Ishikawa (cell line): ENCODE data around the gene MOV10.

Experiments
- CEBPB ChIP-seq: IDR thresholded peaks from 2 replicates; pipeline ENCODE4 v1.6.1; 2012
- CREB1 ChIP-seq: IDR thresholded peaks from 2 replicates; pipeline ENCODE4 v1.6.1; 2012; ENCODE audit warnings: low read depth
- EGR1 ChIP-seq: IDR thresholded peaks from 2 replicates; pipeline ENCODE4 v1.6.1; 2012
- EP300 ChIP-seq: IDR thresholded peaks from 2 replicates; pipeline ENCODE4 v1.6.1; 2012; ENCODE audit warnings: borderline replicate concordance
- FOXM1 ChIP-seq: IDR thresholded peaks from 2 replicates; pipeline ENCODE4 v1.6.1; 2012; ENCODE audit warnings: low read depth, borderline replicate concordance
- MAX ChIP-seq: IDR thresholded peaks from 2 replicates; pipeline ENCODE4 v1.6.1; 2012
- NFIC ChIP-seq: IDR thresholded peaks from 2 replicates; pipeline ENCODE4 v1.6.1; 2012
- RAD21 ChIP-seq: IDR thresholded peaks from 2 replicates; pipeline ENCODE4 v1.6.1; 2012; ENCODE audit warnings: low read depth
- REST ChIP-seq: IDR thresholded peaks from 2 replicates; pipeline ENCODE4 v1.6.1; 2012; ENCODE audit warnings: low read depth, mild to moderate bottlenecking
- TAF1 ChIP-seq: IDR thresholded peaks from 2 replicates; pipeline ENCODE4 v1.6.1; 2012; ENCODE audit warnings: low read depth, mild to moderate bottlenecking
- TCF12 ChIP-seq: IDR thresholded peaks from 2 replicates; pipeline ENCODE4 v1.6.1; 2012; ENCODE audit warnings: low read depth
- TEAD4 ChIP-seq: IDR thresholded peaks from 2 replicates; pipeline ENCODE4 v1.6.1; 2012
- USF1 ChIP-seq: IDR thresholded peaks from 2 replicates; pipeline ENCODE4 v1.6.1; 2012
- YY1 ChIP-seq: IDR thresholded peaks from 2 replicates; pipeline ENCODE4 v1.6.1; 2012; ENCODE audit warnings: low read depth
- ZBTB7A ChIP-seq: IDR thresholded peaks from 2 replicates; pipeline ENCODE4 v1.6.1; 2012; ENCODE audit warnings: low read depth

Gene MOV10

GRCh38 chr1:112721966-112722524 lies 47.6 kb downstream of the MOV10 start:
- TF ChIP-seq YY1: no peak
- TF ChIP-seq CREB1: no peak
- TF ChIP-seq EGR1: no peak
- TF ChIP-seq CEBPB: no peak

- TF ChIP-seq CEBPB (no peak), REST (no peak), TEAD4 (no peak), EGR1 (no peak), EP300 (no peak), MAX (no peak), FOXM1 (no peak), USF1 (no peak), RAD21 (no peak), ZBTB7A (no peak), YY1 (no peak), TAF1 (no peak), NFIC (no peak), CREB1 (no peak), TCF12 (no peak)
These were observed 48.4 kb downstream of the MOV10 start for GRCh38 chr1:112722601-112723510.

GRCh38 chr1:112723511-112723839 lies 49.0 kb downstream of the MOV10 start:
- TF ChIP-seq TCF12: no peak
- TF ChIP-seq ZBTB7A: no peak
- TF ChIP-seq CREB1: no peak
- TF ChIP-seq CEBPB: no peak
- no peak for TF ChIP-seq EGR1
- TF ChIP-seq EP300: no peak
- no peak for TF ChIP-seq USF1
- no peak for TF ChIP-seq RAD21
- no peak for TF ChIP-seq TAF1
- TF ChIP-seq NFIC: no peak
- TF ChIP-seq YY1: no peak
- no peak for TF ChIP-seq REST
- TF ChIP-seq FOXM1: no peak
- TF ChIP-seq TEAD4: no peak
- TF ChIP-seq MAX: no peak

- TF ChIP-seq ZBTB7A (no peak), CREB1 (no peak), FOXM1 (no peak), MAX (no peak), EP300 (no peak), NFIC (no peak), RAD21 (no peak), TEAD4 (no peak), TAF1 (no peak), REST (no peak)
These were observed 53.3 kb downstream of the MOV10 start for GRCh38 chr1:112727716-112728115.
